Effector memory CD8-positive, alpha-beta T cell (primary cell): Measurements from ENCODE around the gene TOR1AIP2.

Experiments
- ATAC-seq: fragments of 150-1000 bp; cut with Tn5 transposase; replicated peaks from 2 replicates; pipeline ENCODE4 v1.10.0; 2021; ENCODE audit warnings: mild to moderate bottlenecking, moderate library complexity
- DNase-seq, 3 experiments: peaks; one replicate each; pipeline ENCODE4 v3.0.0; 2021
- H3K27ac Mint-ChIP-seq, 2 donors: one replicate each; pipeline ENCODE4 v1.8.0; 2022; ENCODE audit warnings: mild to moderate bottlenecking in 2 of 2, mixed read lengths in 2 of 2, moderate library complexity in 2 of 2
- H3K27me3 Mint-ChIP-seq, 2 donors: one replicate each; pipeline ENCODE4 v1.8.0; 2022; ENCODE audit warnings: mixed read lengths in 2 of 2
- H3K36me3 Mint-ChIP-seq: one replicate; pipeline ENCODE4 v1.8.0; 2022; ENCODE audit warnings: mild to moderate bottlenecking, moderate library complexity, mixed read lengths; ENCODE audit not compliant: insufficient read depth
- H3K4me1 Mint-ChIP-seq, 2 donors: one replicate each; pipeline ENCODE4 v1.8.0; 2022; ENCODE audit warnings: low read depth in 2 of 2, mixed read lengths in 2 of 2
- H3K4me3 Mint-ChIP-seq, 2 donors: one replicate each; pipeline ENCODE4 v1.8.0; 2022; ENCODE audit warnings: mild to moderate bottlenecking in 2 of 2, mixed read lengths in 2 of 2, moderate library complexity in 2 of 2
- H3K9me3 Mint-ChIP-seq, 2 donors: one replicate each; pipeline ENCODE4 v1.8.0; 2022; ENCODE audit warnings: mixed read lengths in 2 of 2

Gene TOR1AIP2

GRCh38 chr1:179816196-179816960, 61.2 kb downstream of the TOR1AIP2 start:
- H3K27ac Mint-ChIP-seq: peak overlapping the region; percentile 86 to 88
- DNase-seq (no peak), ATAC-seq (no peak)
- peaks cover 11 to 13% of the 10 kb centered on the region in 2 donors for H3K4me1 Mint-ChIP-seq
- H3K36me3 Mint-ChIP-seq: peaks cover 4% of the 10 kb centered on the region
- peaks cover 19 to 52% of the 10 kb centered on the region in 2 donors for H3K27me3 Mint-ChIP-seq
- no peaks in the 10 kb centered on the region for H3K9me3 Mint-ChIP-seq
- H3K4me3 Mint-ChIP-seq: peak overlapping the region; percentile 97 to 98

DNA sequence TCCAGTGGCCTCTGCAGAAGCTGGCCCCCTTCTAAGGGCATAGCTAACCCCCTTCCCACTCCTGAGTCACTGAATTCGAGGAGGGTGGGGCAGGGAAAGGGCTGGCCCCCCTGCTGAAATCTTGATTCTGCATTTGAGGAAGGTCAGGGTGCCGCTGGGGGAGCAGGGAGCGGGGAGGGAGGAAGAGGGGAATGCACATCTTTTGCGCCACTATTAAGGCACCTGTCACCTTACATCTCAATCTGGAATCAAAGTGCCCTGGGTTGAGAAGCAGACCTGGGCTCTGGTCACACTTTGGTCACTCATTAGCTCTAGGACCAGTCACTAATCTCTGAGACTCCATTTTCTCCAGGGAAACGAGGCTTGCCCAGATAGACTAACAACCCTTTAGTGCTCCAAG, 62.0 kb downstream of the TOR1AIP2 start:
- Mint-ChIP-seq H3K36me3 (peaks cover 4% of the 10 kb centered on the region), H3K9me3 (no peaks in the 10 kb centered on the region), H3K27ac (peak overlapping the region; percentile 86 to 88), H3K27me3 (peaks cover 23 to 56% of the 10 kb centered on the region in 2 donors), H3K4me1 (peaks cover 11 to 13% of the 10 kb centered on the region in 2 donors), H3K4me3 (peak overlapping the region; percentile 97 to 98)
- no peak for DNase-seq
- no peak for ATAC-seq

GRCh38 chr1:179814546-179814838, 63.1 kb downstream of the TOR1AIP2 start:
- peaks cover 15% of the 10 kb centered on the region in 2 donors for H3K4me1 Mint-ChIP-seq
- peaks cover 34 to 62% of the 10 kb centered on the region in 2 donors for H3K27me3 Mint-ChIP-seq
- H3K9me3 Mint-ChIP-seq: no peaks in the 10 kb centered on the region
- DNase-seq (no peak), ATAC-seq (no peak)
- H3K4me3 Mint-ChIP-seq: peak overlapping the region; percentile 97 to 98
- H3K27ac Mint-ChIP-seq: peak overlapping the region; percentile 86 to 88
- H3K36me3 Mint-ChIP-seq: peaks cover 4% of the 10 kb centered on the region

DNA sequence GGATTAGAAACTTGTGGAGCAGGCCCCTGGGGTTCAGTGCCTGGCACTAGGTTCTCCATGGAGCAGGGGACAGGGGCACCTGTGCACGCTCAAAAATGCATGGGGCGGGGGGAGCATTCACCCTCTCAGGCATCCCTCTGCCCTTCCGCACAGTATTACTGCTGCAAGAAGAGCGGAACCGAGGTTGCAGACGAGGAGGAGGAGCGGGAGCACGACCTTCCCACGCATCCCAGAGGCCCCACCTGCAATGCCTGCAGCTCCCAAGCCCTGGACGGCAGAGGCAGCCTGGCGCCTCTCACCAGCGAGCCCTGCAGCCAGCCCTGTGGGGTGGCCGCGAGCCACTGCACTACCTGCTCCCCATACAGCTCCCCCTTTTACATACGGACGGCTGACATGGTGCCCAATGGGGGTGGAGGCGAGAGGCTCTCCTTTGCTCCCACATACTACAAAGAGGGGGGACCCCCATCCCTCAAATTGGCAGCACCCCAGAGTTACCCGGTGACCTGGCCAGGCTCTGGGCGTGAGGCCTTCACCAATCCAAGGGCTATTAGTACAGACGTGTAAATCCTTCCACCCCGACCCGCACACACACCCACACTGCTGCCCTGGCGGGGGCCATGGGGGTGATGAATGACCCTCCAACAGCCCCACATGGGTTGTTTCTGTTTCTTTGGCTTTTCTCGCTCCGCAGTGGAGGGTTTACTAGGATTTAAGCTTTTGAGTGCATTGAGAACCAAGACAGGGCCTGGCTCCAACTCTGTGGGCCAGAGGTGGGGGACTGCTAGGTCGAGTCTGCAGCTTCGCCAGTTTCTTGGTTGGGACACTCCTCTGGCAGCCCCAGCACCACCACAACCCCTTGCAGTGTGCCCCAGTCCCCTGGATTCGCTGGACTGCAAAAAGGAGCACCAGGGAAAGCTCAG, 63.7 kb downstream of the TOR1AIP2 start:
- H3K4me3 Mint-ChIP-seq: peak overlapping the region; percentile 97 to 98
- H3K9me3 Mint-ChIP-seq: no peaks in the 10 kb centered on the region
- DNase-seq: no peak
- H3K27ac Mint-ChIP-seq: peak overlapping the region; percentile 86 to 88
- ATAC-seq: no peak
- H3K27me3 Mint-ChIP-seq: peaks cover 34 to 63% of the 10 kb centered on the region in 2 donors
- H3K4me1 Mint-ChIP-seq: peaks cover 15% of the 10 kb centered on the region in 2 donors
- peaks cover 4% of the 10 kb centered on the region for H3K36me3 Mint-ChIP-seq

- Mint-ChIP-seq H3K36me3 (peaks cover 4% of the 10 kb centered on the region), H3K27ac (no peak overlapping the region), H3K4me3 (no peak overlapping the region), H3K9me3 (no peaks in the 10 kb centered on the region), H3K4me1 (peaks cover 15% of the 10 kb centered on the region in 2 donors), H3K27me3 (peaks cover 34 to 63% of the 10 kb centered on the region in 2 donors)
- DNase-seq: no peak
- ATAC-seq: no peak
These were observed 64.9 kb downstream of the TOR1AIP2 start for GRCh38 chr1:179812501-179813292.

DNA sequence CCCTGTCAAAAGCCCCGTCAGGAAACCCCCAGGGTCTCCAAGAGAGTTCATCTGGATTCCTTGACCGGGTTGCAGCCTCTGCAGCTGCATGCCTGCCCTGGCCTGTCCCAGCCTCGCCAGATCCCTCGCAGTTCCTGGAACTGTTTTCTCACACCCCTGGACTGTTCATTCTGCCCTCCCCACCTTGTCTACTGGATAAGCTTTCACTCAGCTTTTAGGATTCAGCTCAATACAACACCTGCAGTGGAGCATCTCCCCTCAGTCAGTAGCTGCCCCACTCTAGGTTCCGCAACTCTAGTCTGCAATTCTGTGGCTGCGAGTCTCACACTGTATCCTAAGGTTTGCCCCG, 67.3 kb downstream of the TOR1AIP2 start:
- peaks cover 10 to 13% of the 10 kb centered on the region in 2 donors for H3K4me1 Mint-ChIP-seq
- no peak overlapping the region for H3K4me3 Mint-ChIP-seq
- DNase-seq (no peak), ATAC-seq (no peak)
- no peak overlapping the region for H3K27ac Mint-ChIP-seq
- H3K9me3 Mint-ChIP-seq: no peaks in the 10 kb centered on the region
- H3K36me3 Mint-ChIP-seq: peaks cover 4% of the 10 kb centered on the region
- peaks cover 33 to 54% of the 10 kb centered on the region in 2 donors for H3K27me3 Mint-ChIP-seq

DNA sequence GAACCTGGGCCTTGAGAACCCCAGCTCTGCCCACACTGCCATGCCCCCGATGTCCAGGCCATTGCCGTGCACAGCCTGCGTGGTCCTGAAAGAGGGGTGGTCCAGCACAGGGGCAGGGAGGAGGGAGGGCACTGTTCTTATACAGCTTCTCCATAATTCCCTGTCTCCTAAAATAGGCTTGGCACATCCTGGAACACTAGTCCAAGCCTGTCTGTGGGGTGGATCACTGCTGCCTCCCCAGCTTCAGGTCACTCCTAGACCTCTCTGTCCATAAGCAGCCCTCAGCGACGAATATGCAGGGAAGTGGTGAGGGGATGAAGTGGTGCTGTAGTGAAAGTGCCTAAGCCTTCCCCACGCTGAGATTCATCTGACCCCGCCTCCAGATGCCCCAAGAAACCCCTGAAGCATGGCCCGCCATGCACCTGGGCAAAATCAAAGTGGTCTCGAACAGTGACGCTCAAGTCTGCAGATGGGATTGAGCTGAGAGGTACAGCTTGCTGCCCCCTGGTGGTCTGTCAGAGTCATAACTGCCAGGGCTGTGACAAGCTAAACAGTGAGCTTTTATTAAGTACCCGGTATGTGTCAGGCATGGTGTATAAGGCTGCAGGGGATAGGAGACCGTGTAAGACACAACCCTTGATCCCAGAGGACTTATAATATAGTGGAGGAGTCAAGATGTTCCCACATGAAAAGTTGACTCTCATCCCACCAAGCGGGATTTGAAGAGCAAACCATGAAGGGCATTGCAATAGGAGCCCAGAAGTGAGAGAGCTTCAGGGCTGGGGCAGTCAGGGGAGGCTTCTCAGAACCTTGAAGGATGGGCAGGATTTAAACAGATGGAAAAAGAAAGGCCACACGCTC, 67.9 kb downstream of the TOR1AIP2 start:
- ATAC-seq: peak; percentile 62
- Mint-ChIP-seq H3K4me3 (no peak overlapping the region), H3K27ac (no peak overlapping the region), H3K36me3 (peaks cover under 1% of the 10 kb centered on the region), H3K27me3 (peaks cover 33 to 55% of the 10 kb centered on the region in 2 donors), H3K4me1 (peaks cover 4 to 7% of the 10 kb centered on the region in 2 donors), H3K9me3 (no peaks in the 10 kb centered on the region)
- DNase-seq: peak; percentile 54 to 58 (median 56)

- H3K27me3 Mint-ChIP-seq: peaks cover 33 to 56% of the 10 kb centered on the region in 2 donors
These were observed 69.1 kb downstream of the TOR1AIP2 start for GRCh38 chr1:179808503-179808902.

GRCh38 chr1:179807691-179808485, 69.7 kb downstream of the TOR1AIP2 start:
- Mint-ChIP-seq H3K9me3 (no peaks in the 10 kb centered on the region), H3K4me1 (peaks cover 2 to 4% of the 10 kb centered on the region in 2 donors), H3K27me3 (peaks cover 33 to 50% of the 10 kb centered on the region in 2 donors), H3K27ac (no peak overlapping the region), H3K36me3 (no peaks in the 10 kb centered on the region), H3K4me3 (no peak overlapping the region)
- ATAC-seq (no peak), DNase-seq (no peak)

More at GRCh38 chr1:179808503-179808902, 69.1 kb downstream of the TOR1AIP2 start:
- Mint-ChIP-seq H3K4me3 (no peak overlapping the region), H3K9me3 (no peaks in the 10 kb centered on the region), H3K36me3 (no peaks in the 10 kb centered on the region), H3K4me1 (peaks cover 2 to 4% of the 10 kb centered on the region in 2 donors), H3K27ac (peak overlapping the region in 1 of 2 donors; percentile 1)
- DNase-seq: no peak
- ATAC-seq: no peak

DNA sequence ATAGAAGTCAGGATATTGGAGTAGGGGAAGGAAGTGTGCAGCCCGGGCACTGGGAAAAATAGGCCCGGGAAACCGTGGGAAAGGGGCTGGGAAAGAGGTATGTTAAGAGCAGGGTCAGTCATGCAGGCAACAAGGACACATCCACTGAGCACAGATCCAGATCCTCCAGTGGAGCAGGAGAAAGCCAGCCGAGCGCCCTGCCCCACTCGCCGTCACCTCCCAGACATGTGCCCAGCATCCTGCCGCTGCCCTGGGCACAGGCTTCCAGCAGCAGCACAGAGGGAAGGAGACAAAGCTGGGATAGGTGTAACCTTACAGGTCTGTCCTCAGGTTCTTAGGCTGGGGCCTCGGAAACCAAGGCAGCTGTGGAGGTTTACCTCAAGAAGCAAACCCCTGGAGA, 70.3 kb downstream of the TOR1AIP2 start:
- peaks cover 29 to 44% of the 10 kb centered on the region in 2 donors for H3K27me3 Mint-ChIP-seq
- no peaks in the 10 kb centered on the region for H3K9me3 Mint-ChIP-seq
- no peak overlapping the region for H3K27ac Mint-ChIP-seq
- ATAC-seq (no peak), DNase-seq (no peak)
- H3K4me3 Mint-ChIP-seq: no peak overlapping the region
- H3K36me3 Mint-ChIP-seq: no peaks in the 10 kb centered on the region
- H3K4me1 Mint-ChIP-seq: peaks cover 2 to 4% of the 10 kb centered on the region in 2 donors

- H3K4me1 Mint-ChIP-seq: peaks cover 2 to 4% of the 10 kb centered on the region in 2 donors
- no peaks in the 10 kb centered on the region for H3K9me3 Mint-ChIP-seq
- no peak overlapping the region for H3K4me3 Mint-ChIP-seq
- ATAC-seq (no peak), DNase-seq (no peak)
- no peaks in the 10 kb centered on the region for H3K36me3 Mint-ChIP-seq
- H3K27me3 Mint-ChIP-seq: peaks cover 23 to 34% of the 10 kb centered on the region in 2 donors
- H3K27ac Mint-ChIP-seq: peak overlapping the region in 1 of 2 donors; percentile 66
These were observed 71.3 kb downstream of the TOR1AIP2 start for GRCh38 chr1:179806333-179806732.
